GM18519 (cell line): ENCODE data around the gene NPIPA5.
"Not testable (repeated sequence)": the region's sequence is repeated elsewhere in the genome, so short reads cannot be mapped to it uniquely, and the experiment has no call there.

Experiments
- ATAC-seq: cut with Tn5 transposase; IDR thresholded peaks from one replicate; pipeline ENCODE4 v1.9.1; 2021; ENCODE audit warnings: mild to moderate bottlenecking, moderate library complexity; ENCODE audit not compliant: unreplicated experiment, low FRiP score

NPIPA5 gene

DNA sequence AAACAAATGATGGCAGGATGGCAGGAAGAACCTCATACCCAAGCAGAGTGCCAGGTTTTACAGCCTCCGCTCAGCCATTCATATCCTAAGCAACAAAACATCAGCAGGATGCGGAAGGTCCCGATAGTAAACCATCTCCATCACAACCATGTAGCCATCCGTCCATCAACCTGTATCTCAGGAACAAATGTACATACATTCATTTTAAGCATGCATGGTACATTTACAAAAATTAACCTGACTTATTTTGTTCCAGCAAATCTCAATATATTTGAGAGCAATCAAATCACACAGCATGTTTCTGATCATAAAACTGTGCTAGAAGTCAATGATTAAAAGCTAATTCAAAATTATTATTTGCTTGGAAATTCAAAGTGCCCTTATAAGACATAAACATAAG is at the start of gene NPIPA5:
TSS of gene NPIPA5 (minus strand) at position 101 of the 400 bp plus-strand sequence. CDS start at position 101, 0 bp downstream.
- ATAC-seq: not testable (repeated sequence)

DNA sequence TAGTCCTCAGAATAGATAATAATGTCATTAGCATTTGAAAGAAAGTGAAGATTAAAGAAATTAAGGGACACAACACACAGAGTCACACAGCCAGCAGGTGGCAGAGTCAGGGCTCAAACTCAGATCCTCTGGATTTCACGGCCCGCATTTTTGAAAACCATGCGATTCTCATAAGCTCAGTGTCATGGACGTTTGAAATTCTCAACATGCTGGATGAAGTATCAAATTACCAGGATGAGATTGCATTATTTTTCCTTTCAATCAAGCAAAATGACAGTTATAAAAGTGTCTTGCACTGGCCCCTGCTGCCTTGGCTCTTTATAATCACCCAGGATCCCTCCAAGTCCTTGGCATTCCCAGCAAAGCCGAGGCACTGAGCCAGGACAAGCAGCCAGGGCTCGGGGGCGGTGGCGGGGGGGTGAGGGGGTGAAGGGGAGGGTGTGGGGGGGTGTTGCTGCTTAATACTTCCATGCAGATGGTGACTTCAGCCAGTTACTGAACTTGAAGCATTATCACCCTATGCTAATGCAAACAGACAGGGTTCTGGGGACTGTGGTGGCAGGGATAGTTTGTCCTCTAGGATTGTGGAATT is 49.6 kb upstream of the NPIPA5 start:
- no peak for ATAC-seq

- no peak for ATAC-seq
These were observed 48.7 kb upstream of the NPIPA5 start for GRCh38 chr16:15426796-15427195.

- no peak for ATAC-seq
These were observed 47.8 kb upstream of the NPIPA5 start for GRCh38 chr16:15425861-15426260.

DNA sequence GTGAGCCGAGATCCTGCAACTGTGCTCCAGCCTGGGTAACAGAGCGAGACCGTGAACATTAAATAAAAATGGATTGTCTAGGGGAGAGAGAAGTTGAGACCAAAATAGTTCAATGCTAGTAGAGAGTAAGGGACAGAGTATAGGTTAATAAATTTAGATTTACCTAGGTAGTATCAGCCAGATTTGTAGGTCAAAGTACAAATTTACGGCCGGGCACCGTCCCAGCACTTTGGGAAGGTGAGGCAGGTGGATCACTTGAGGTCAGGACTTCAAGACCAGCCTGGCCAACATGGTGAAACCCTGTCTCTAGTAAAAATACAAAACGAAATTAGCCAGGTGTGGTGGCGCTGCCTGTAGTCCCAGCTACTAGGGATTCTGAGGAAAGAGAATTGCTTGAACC is 44.1 kb upstream of the NPIPA5 start:
- ATAC-seq: no peak

GRCh38 chr16:15421696-15422095 is 43.6 kb upstream of the NPIPA5 start:
- ATAC-seq: not testable (repeated sequence)

- ATAC-seq: no peak
These were observed 40.1 kb upstream of the NPIPA5 start for GRCh38 chr16:15418206-15418605.

- ATAC-seq: no peak
These were observed 39.1 kb upstream of the NPIPA5 start for GRCh38 chr16:15417197-15417596.

DNA sequence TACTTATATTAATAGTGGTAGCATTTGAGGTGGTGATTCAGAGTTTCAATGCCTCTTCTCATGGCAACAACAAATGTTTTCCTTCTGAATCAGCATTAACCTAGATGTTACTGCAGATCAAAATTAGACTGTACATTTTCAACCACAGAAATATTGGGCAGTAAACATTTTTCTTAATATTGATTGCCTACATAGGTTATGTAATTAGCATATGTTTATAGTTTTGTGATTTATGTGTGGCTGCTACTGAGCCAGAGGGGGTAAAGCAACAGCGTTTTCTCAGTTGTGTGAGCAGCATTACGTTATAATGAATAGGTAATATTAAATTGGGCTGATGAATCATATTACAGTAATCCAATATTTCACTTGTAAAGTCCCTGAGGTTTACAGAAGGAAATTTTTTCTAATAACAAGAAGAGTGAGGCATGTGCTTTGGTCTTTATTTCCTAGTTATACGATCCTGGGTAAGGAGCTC is 37.5 kb upstream of the NPIPA5 start:
- no peak for ATAC-seq

DNA sequence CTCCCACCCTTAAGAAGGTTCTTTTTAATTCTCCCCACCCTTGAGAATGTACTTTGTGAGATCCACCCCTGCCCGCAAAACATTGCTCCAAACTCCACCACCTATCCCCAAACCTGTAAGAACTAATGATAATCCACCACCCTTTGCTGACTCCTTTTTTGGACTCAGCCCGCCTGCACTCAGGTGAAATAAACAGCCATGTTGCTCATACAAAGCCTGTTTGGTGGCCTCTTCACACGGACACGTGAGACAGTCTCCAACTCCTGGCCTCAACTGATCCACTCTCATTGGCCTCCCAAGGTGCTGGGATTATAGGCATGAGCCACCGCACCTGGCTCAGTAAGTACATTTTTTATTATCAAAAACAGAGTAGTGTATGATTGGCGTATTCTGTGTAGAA is 31.4 kb upstream of the NPIPA5 start:
- not testable (repeated sequence) for ATAC-seq

- not testable (repeated sequence) for ATAC-seq
These were observed 29.7 kb upstream of the NPIPA5 start for GRCh38 chr16:15407756-15408155.

DNA sequence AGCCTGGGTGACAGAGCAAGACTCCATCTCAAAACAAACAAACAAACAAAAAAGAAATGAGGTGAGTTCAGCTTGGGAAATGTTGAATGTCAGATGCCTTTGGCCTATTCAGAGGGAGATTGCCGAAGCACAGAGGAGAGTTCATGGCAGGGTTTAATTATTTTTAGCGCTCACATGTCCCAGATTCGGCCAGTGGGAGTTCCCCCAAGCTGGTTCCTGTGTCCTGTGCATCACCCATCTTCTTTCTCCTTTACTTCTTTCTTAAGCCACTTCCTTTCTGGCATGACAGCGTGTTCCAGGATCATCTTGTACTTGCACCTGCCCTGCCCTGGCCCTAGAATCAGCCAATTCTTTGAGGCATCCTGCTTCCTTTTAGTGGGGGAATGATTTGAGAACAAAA is 26.7 kb upstream of the NPIPA5 start:
- no peak for ATAC-seq

DNA sequence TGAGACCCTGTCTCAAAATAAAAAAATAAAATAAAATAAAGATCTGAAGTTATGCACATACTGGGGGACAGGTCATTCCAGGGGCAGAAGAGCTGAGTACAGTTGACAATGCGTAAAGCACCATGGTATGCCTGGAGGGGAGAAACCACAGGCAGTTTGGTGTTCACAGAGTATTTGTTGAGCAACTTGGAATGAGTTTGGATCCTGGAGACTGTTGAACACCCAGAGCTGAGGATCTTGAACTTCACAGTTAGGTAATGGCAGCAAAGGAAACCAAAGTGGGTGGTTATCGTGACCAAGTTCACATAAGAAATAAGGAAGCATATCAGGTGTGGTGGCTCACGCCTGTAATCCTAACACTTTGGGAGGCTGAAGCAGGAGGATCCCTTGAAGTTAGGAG is 26.0 kb upstream of the NPIPA5 start:
- not testable (repeated sequence) for ATAC-seq

DNA sequence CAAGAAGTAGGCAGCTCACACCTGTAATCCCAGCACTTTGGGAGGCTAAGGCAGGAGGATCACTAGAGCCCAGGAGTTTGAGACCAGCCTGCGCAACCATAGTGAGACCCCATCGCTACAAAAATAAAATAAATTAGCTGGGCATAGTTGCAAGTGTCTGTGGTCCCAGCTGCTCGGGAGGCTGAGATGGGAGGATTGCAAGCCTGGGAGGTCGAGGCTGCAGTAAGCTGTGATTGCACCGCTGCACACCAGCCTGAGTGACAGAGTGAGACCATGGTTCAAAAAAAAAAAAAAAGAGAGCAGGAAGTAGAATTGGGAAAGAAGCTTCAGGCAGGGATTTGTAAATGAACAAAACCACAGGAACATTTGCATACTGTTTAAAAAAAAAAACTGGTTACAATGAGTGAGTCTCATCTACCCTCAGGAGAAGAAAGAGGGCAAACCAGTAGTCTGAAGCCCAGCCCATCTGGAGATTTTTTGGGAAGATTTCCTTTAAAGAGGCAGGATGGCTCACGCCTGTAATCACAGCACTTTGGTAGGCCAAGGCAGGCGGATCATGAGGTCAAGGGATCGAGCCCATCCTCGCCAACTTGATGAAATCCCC is 25.4 kb upstream of the NPIPA5 start:
- ATAC-seq: no peak

- no peak for ATAC-seq
These were observed 23.9 kb upstream of the NPIPA5 start for GRCh38 chr16:15401972-15402371.

GRCh38 chr16:15400314-15400713 is 22.2 kb upstream of the NPIPA5 start:
- ATAC-seq: not testable (repeated sequence)

GRCh38 chr16:15399317-15399716 is 21.2 kb upstream of the NPIPA5 start:
- no peak for ATAC-seq

DNA sequence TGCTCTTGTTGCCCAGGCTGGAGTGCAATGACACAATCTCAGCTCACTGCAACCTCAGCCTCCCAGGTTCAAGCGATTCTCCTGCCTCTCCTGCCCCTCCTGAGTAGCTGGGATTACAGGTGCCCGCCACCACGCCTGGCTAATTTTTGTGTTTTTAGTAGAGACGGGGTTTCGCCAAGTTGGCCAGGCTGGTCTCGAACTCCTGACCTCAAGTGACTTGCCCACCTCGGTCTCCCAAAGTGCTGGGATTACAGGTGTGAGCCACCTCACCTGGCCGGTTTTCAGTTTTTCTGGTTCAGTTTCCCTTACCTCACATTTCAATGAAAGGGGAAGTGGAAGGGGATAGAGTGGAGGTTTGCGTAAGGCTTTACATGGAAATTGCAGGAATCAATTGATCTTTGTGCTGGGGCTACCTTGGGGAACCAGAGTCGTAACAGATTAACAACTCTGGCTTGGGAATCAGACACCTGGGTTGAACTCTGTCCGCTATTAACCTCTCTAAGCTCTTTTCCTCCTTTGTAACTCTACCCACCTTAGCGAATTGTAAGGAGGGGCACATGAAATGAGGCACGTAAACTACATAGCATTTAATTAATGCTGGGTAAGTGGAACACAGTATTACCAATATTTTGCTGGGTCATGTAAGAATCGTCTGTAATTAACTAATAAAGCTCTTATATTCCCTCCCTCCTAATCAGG is 20.7 kb upstream of the NPIPA5 start:
- no peak for ATAC-seq

DNA sequence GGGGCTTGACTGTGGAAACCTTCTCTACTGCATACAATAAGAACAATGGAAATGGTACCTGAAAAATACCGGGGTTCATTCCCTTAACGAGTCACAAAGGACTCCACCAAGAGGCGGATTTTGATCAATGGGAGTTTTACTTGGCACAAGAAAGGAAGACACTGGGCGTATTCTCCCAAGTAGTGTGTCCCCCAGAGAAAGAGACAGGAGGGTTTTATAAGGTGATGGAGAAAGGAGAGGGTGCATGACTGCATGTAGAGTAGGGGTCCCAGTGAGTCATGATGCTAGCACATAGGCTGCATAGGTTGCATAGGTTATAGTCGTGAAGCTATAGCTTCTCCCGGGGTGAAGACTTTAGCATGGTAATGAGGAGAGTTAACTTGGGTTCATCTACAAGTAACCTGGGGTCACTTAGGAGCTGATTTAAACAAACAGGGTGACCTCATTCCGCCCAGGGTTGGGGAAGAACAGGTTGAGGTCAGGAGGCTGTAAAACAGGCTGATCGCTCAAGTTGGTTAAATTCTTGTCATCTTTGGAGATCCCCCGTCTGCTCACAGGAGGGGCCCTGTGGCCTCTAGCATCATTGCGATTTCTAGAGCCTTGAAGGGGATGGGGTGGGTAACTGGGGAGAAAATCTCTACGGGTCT is 19.0 kb upstream of the NPIPA5 start:
- ATAC-seq: no peak

GRCh38 chr16:15396509-15396829 is 18.4 kb upstream of the NPIPA5 start:
- ATAC-seq: not testable (repeated sequence)
